Breast epithelium (tissue), 4 donors: ENCODE data around the gene PRAMEF11. TPM values are rescaled to one million over a fixed set of nuclear protein-coding genes. Genes with fewer than 3 reads are reported as not detected.
"Not testable (repeated sequence)": the region's sequence is repeated elsewhere in the genome, so short reads cannot be mapped to it uniquely, and the experiment has no call there.

Source experiments
- DNase-seq, 2 donors: peaks; one replicate each; pipeline ENCODE4 v3.0.0-alpha.2; 2019; ENCODE audit warnings: low spot score in 2 of 2
- H3K27ac ChIP-seq, 2 donors: fragments of 200-600 bp; sonication (generic) in 1 of 2; one replicate each; pipeline ENCODE4 v1.5.1; 2016 to 2019; ENCODE audit warnings: mild to moderate bottlenecking in 1 of 2
- H3K27me3 ChIP-seq, 2 donors: fragments of 200-600 bp; sonication (generic) in 1 of 2; one replicate each; pipeline versions ENCODE4 v1.5.1 to v1.6.0; 2017 to 2019; ENCODE audit warnings: control low read depth in 1 of 2, mild to moderate bottlenecking in 1 of 2
- H3K36me3 ChIP-seq: fragments of 200-600 bp; one replicate; pipeline ENCODE4 v1.5.1; 2019
- H3K4me1 ChIP-seq, 2 donors: fragments of 200-600 bp; sonication (generic); one replicate each; pipeline ENCODE4 v1.5.1; 2016 to 2019; ENCODE audit warnings: control low read depth in 1 of 2
- H3K4me3 ChIP-seq, 3 donors: fragments of 200-600 bp; sonication (generic); 1 replicate in 2 of 3; 2 replicates in 1 of 3; pipeline ENCODE4 v1.5.1; 2016 to 2019; ENCODE audit warnings: mild to moderate bottlenecking in 3 of 3, moderate library complexity in 2 of 3
- H3K9me3 ChIP-seq, 2 donors: fragments of 200-600 bp; sonication (generic) in 1 of 2; one replicate each; pipeline ENCODE4 v1.5.1; 2016 to 2019; ENCODE audit warnings: control low read depth in 1 of 2
- CTCF ChIP-seq, 3 donors: fragments of 450-650 bp; IDR thresholded peaks; one replicate each; pipeline ENCODE4 v1.5.1; 2016 to 2017; ENCODE audit warnings: antibody characterized with exemption in 3 of 3, mild to moderate bottlenecking in 3 of 3, moderate library complexity in 3 of 3
- POLR2A ChIP-seq: fragments of 450-650 bp; IDR thresholded peaks from one replicate; pipeline ENCODE4 v1.6.1; 2016; ENCODE audit warnings: antibody characterized with exemption, mild to moderate bottlenecking, moderate library complexity
- POLR2AphosphoS5 ChIP-seq, 3 donors: sonication (generic); formaldehyde crosslinking; IDR thresholded peaks; one replicate each; pipeline ENCODE4 v1.6.1; 2017; ENCODE audit warnings: antibody characterized with exemption in 3 of 3
- intact Hi-C: fragments of 100-400 bp; cut with DNase I; formaldehyde crosslinking; loops from one replicate; pipeline ENCODE4 v1.15.1; 2023; ENCODE audit warnings: low total_unique reads
- total RNA-seq, 3 donors: library from RNA; depleted of rRNA; stranded (reverse); fragments of >200 nt; gene quantifications; one replicate each; pipeline ENCODE4 v1.1.0, GENCODE V29; 2016

PRAMEF11 gene
- total RNA-seq, result not detected

GRCh38 chr1:12831310-12831709 lies at the start of gene PRAMEF11:
PRAMEF11 (minus strand) TSS chr1:12831410; CDS start chr1:12828789, 2,621 bp downstream.
- H3K4me3 ChIP-seq, intact Hi-C loops, H3K27me3 ChIP-seq, H3K27ac ChIP-seq, DNase-seq, H3K4me1 ChIP-seq, H3K9me3 ChIP-seq, H3K36me3 ChIP-seq: not testable (repeated sequence)

- H3K9me3 ChIP-seq, H3K4me1 ChIP-seq, H3K27ac ChIP-seq, H3K4me3 ChIP-seq, intact Hi-C loops, H3K36me3 ChIP-seq, DNase-seq, H3K27me3 ChIP-seq: not testable (repeated sequence)
These were observed 47.2 kb upstream of the PRAMEF11 start for GRCh38 chr1:12878453-12878852.

- H3K9me3 ChIP-seq, intact Hi-C loops, H3K27ac ChIP-seq, H3K4me1 ChIP-seq, H3K4me3 ChIP-seq, H3K27me3 ChIP-seq, H3K36me3 ChIP-seq, DNase-seq: not testable (repeated sequence)
These were observed 32.1 kb upstream of the PRAMEF11 start for GRCh38 chr1:12863131-12863880.

GRCh38 chr1:12856786-12857185 lies 25.6 kb upstream of the PRAMEF11 start, which contains the start of gene PRAMEF2:
PRAMEF2 (plus strand) TSS chr1:12857086; CDS start chr1:12859010, 1,924 bp downstream.
- H3K36me3 ChIP-seq, result not testable (repeated sequence)

GRCh38 chr1:12851779-12852178 lies 20.6 kb upstream of the PRAMEF11 start:
- H3K4me3 ChIP-seq, result no peak overlapping the region
- no peak overlapping the region for H3K27ac ChIP-seq
- H3K27me3 ChIP-seq, result no peaks in the 10 kb centered on the region
- peaks cover 6 to 10% of the 10 kb centered on the region in 2 donors for H3K9me3 ChIP-seq
- no peaks in the 10 kb centered on the region for H3K36me3 ChIP-seq
- H3K4me1 ChIP-seq, result no peaks in the 10 kb centered on the region
- TF ChIP-seq CTCF (IDR thresholded peaks at IDR 0.05), result no peak
- no peak for TF ChIP-seq POLR2A
- TF ChIP-seq POLR2AphosphoS5 (IDR thresholded peaks at IDR 0.05), result no peak
- DNase-seq, result no peak
- intact Hi-C loops, result no loop called here

More at GRCh38 chr1:12856786-12857185, 25.6 kb upstream of the PRAMEF11 start, which contains the start of gene PRAMEF2:
- DNase-seq, H3K4me3 ChIP-seq, H3K4me1 ChIP-seq, H3K9me3 ChIP-seq, H3K27me3 ChIP-seq, H3K27ac ChIP-seq, intact Hi-C loops: not testable (repeated sequence)

GRCh38 chr1:12848620-12849019 lies 17.4 kb upstream of the PRAMEF11 start, which contains the start of gene HNRNPCL1:
HNRNPCL1 (minus strand) TSS chr1:12848720; CDS start chr1:12848289, 431 bp downstream.
- H3K36me3 ChIP-seq, H3K27ac ChIP-seq, intact Hi-C loops, H3K4me3 ChIP-seq, H3K27me3 ChIP-seq, DNase-seq, H3K9me3 ChIP-seq, H3K4me1 ChIP-seq: not testable (repeated sequence)

- H3K4me3 ChIP-seq, H3K36me3 ChIP-seq, H3K4me1 ChIP-seq, H3K27ac ChIP-seq, intact Hi-C loops, H3K27me3 ChIP-seq, DNase-seq, H3K9me3 ChIP-seq: not testable (repeated sequence)
These were observed 2.0 kb upstream of the PRAMEF11 start for GRCh38 chr1:12833251-12833650.

GRCh38 chr1:12819061-12819460 lies 12.1 kb downstream of the PRAMEF11 start:
- H3K4me1 ChIP-seq, H3K27ac ChIP-seq, DNase-seq, H3K36me3 ChIP-seq, H3K9me3 ChIP-seq, H3K27me3 ChIP-seq, intact Hi-C loops, H3K4me3 ChIP-seq: not testable (repeated sequence)

GRCh38 chr1:12811409-12811784 lies 19.8 kb downstream of the PRAMEF11 start:
- Histone ChIP-seq H3K27ac (no peak overlapping the region), H3K4me1 (no peaks in the 10 kb centered on the region), H3K9me3 (no peaks in the 10 kb centered on the region), H3K27me3 (no peaks in the 10 kb centered on the region), H3K36me3 (no peaks in the 10 kb centered on the region), H3K4me3 (no peak overlapping the region)
- no peak for DNase-seq
- intact Hi-C loops, result no loop called here
- TF ChIP-seq POLR2A (no peak), CTCF (IDR thresholded peaks at IDR 0.05) (no peak), POLR2AphosphoS5 (IDR thresholded peaks at IDR 0.05) (no peak)
